SU-DHL-6 (cell line): ENCODE measurements around the gene SEMA4C.

Experiments used
- CTCF ChIP-seq: fragments of 200-600 bp; sonication (generic); IDR thresholded peaks from one replicate; pipeline ENCODE4 v1.5.1; 2017; ENCODE audit warnings: antibody characterized with exemption, mild to moderate bottlenecking, low read length, moderate library complexity; ENCODE audit not compliant: insufficient read depth, poor library complexity, severe bottlenecking
- EZH2phosphoT487 ChIP-seq: fragments of 200-600 bp; sonication (generic), shearing (Covaris generic); conservative IDR thresholded peaks from 2 replicates; pipeline ENCODE4 v1.6.1; 2018; ENCODE audit warnings: mild to moderate bottlenecking, antibody characterized with exemption, low read length, moderate library complexity, mixed read lengths

- TF ChIP-seq CTCF (no peak), EZH2phosphoT487 (no peak)
Measured at GRCh38 chr2:96825057-96825456, 44.8 kb downstream of the SEMA4C start.
